SK-N-SH (cell line): Measurements from ENCODE around the gene ASB7.

Experiments used
- CHD2 ChIP-seq: fragments of 150-350 bp; IDR thresholded peaks from 2 replicates; pipeline ENCODE4 v1.6.1; 2018; ENCODE audit warnings: low read length; ENCODE audit not compliant: partially characterized antibody
- EP300 ChIP-seq, 2 experiments: IDR thresholded peaks; 2 replicates each; pipeline versions ENCODE4 v1.4.0 to v1.6.1; 2012; ENCODE audit warnings: borderline replicate concordance in 1 of 2, low read depth in 1 of 2, low read length in 1 of 2
- EZH2phosphoT487 ChIP-seq: fragments of 200-600 bp; sonication (generic); IDR thresholded peaks from 2 replicates; pipeline ENCODE4 v1.6.1; 2017; ENCODE audit warnings: low read depth, mixed run types, mild to moderate bottlenecking, antibody characterized with exemption, moderate library complexity, borderline replicate concordance
- GABPA ChIP-seq: IDR thresholded peaks from 2 replicates; pipeline ENCODE4 v1.4.0; 2012; ENCODE audit warnings: low read depth, mild to moderate bottlenecking
- MEF2A ChIP-seq: IDR thresholded peaks from 2 replicates; pipeline ENCODE4 v1.4.0; 2012; ENCODE audit warnings: low read depth, borderline replicate concordance
- NFIC ChIP-seq: IDR thresholded peaks from 2 replicates; pipeline ENCODE4 v1.4.0; 2012; ENCODE audit warnings: borderline replicate concordance
- REST ChIP-seq: IDR thresholded peaks from 2 replicates; pipeline ENCODE4 v1.6.1; 2012; ENCODE audit warnings: mild to moderate bottlenecking, low read depth, low read length, moderate library complexity
- RFX5 ChIP-seq: IDR thresholded peaks from 2 replicates; pipeline ENCODE4 v1.6.1; 2012; ENCODE audit warnings: mild to moderate bottlenecking, improper control_type of control experiment, low read length
- USF2 ChIP-seq: fragments of 150-350 bp; IDR thresholded peaks from 2 replicates; pipeline ENCODE4 v1.6.1; 2017; ENCODE audit warnings: antibody characterized with exemption, low read length, low read depth, borderline replicate concordance
- TF ChIP-seq, protein P1 (sequence below): fragments of 150-350 bp; IDR thresholded peaks from 2 replicates; pipeline ENCODE4 v1.6.1; 2016; ENCODE audit warnings: mild to moderate bottlenecking, low read depth, low read length
- TF ChIP-seq, protein P2 (sequence below): fragments of 200-600 bp; sonication (generic); IDR thresholded peaks from 2 replicates; pipeline ENCODE4 v1.6.1; 2017; ENCODE audit warnings: antibody characterized with exemption, mild to moderate bottlenecking, moderate library complexity

DNA sequence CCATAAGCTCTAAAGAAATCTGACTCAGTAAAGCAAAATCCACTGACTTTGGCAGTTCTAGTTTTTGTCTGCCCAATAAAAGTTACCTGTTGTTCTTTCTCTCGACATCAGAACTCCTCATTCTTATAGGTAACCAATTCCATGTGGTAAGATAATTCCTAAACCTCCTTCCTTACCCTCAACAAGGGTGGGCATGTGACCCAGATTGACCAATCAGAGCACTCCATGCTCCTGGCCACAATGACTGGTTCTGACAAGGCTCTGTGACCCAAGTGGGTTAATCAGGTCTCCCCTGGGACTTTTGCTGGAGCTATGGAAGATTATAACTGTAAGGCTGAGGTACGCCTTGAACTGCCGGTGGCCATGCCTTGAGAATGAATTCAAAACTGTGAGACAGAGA lies 32.1 kb upstream of the ASB7 start:
- TF ChIP-seq, protein P1, sequence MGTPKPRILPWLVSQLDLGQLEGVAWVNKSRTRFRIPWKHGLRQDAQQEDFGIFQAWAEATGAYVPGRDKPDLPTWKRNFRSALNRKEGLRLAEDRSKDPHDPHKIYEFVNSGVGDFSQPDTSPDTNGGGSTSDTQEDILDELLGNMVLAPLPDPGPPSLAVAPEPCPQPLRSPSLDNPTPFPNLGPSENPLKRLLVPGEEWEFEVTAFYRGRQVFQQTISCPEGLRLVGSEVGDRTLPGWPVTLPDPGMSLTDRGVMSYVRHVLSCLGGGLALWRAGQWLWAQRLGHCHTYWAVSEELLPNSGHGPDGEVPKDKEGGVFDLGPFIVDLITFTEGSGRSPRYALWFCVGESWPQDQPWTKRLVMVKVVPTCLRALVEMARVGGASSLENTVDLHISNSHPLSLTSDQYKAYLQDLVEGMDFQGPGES, result no peak
- TF ChIP-seq, protein P2, sequence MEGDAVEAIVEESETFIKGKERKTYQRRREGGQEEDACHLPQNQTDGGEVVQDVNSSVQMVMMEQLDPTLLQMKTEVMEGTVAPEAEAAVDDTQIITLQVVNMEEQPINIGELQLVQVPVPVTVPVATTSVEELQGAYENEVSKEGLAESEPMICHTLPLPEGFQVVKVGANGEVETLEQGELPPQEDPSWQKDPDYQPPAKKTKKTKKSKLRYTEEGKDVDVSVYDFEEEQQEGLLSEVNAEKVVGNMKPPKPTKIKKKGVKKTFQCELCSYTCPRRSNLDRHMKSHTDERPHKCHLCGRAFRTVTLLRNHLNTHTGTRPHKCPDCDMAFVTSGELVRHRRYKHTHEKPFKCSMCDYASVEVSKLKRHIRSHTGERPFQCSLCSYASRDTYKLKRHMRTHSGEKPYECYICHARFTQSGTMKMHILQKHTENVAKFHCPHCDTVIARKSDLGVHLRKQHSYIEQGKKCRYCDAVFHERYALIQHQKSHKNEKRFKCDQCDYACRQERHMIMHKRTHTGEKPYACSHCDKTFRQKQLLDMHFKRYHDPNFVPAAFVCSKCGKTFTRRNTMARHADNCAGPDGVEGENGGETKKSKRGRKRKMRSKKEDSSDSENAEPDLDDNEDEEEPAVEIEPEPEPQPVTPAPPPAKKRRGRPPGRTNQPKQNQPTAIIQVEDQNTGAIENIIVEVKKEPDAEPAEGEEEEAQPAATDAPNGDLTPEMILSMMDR, result no peak
- no peak for TF ChIP-seq MEF2A
- no peak for TF ChIP-seq USF2
- no peak for TF ChIP-seq CHD2
- TF ChIP-seq RFX5, result no peak
- TF ChIP-seq REST, result no peak
- no peak for TF ChIP-seq EP300 (IDR thresholded peaks at IDR 0.05; ENCODE audit: borderline replicate concordance in 1 of 2, low read depth in 1 of 2, low read length in 1 of 2)
- TF ChIP-seq EZH2phosphoT487, result no peak
- no peak for TF ChIP-seq GABPA
- TF ChIP-seq NFIC, result no peak
